ENCODE measurements around the gene MAP1LC3B.

The MAP1LC3B gene

GRCh38 chr16:87426423-87427215 lies 34.5 kb downstream of the MAP1LC3B start:
- DNase-seq (ENCODE audit: low spot score), result no peak
- no peak for FAIRE-seq

- no peak for DNase-seq (ENCODE audit: low spot score)
- FAIRE-seq, result no peak
These were observed 39.8 kb downstream of the MAP1LC3B start for GRCh38 chr16:87431926-87432325.

- DNase-seq (ENCODE audit: low spot score), result no peak
- no peak for FAIRE-seq
These were observed 40.3 kb downstream of the MAP1LC3B start for GRCh38 chr16:87432330-87432915.

- FAIRE-seq, result no peak
- no peak for DNase-seq (ENCODE audit: low spot score)
These were observed 42.1 kb downstream of the MAP1LC3B start for GRCh38 chr16:87434146-87434667.

GRCh38 chr16:87435372-87436224 lies 43.5 kb downstream of the MAP1LC3B start:
- FAIRE-seq, result no peak
- DNase-seq (ENCODE audit: low spot score), result no peak

- DNase-seq (ENCODE audit: low spot score) (no peak), FAIRE-seq (no peak)
These were observed 44.4 kb downstream of the MAP1LC3B start for GRCh38 chr16:87436225-87437172.

GRCh38 chr16:87437327-87437726 lies 45.2 kb downstream of the MAP1LC3B start:
- no peak for DNase-seq (ENCODE audit: low spot score)
- no peak for FAIRE-seq

GRCh38 chr16:87437911-87438610 lies 45.9 kb downstream of the MAP1LC3B start:
- no peak for DNase-seq (ENCODE audit: low spot score)
- FAIRE-seq, result no peak

- no peak for DNase-seq (ENCODE audit: low spot score)
These were observed 46.5 kb downstream of the MAP1LC3B start for GRCh38 chr16:87438611-87438985.

GRCh38 chr16:87439926-87440325 lies 47.8 kb downstream of the MAP1LC3B start:
- FAIRE-seq, result no peak
- DNase-seq (ENCODE audit: low spot score), result no peak

More at GRCh38 chr16:87438611-87438985, 46.5 kb downstream of the MAP1LC3B start:
- no peak for FAIRE-seq

- no peak for FAIRE-seq
- no peak for DNase-seq (ENCODE audit: low spot score)
These were observed 49.9 kb downstream of the MAP1LC3B start for GRCh38 chr16:87441886-87442580.

GRCh38 chr16:87442581-87442966 lies 50.4 kb downstream of the MAP1LC3B start:
- DNase-seq (ENCODE audit: low spot score) (no peak), FAIRE-seq (no peak)

GRCh38 chr16:87443016-87443415 lies 50.9 kb downstream of the MAP1LC3B start:
- no peak for FAIRE-seq

GRCh38 chr16:87443964-87444363 lies 51.8 kb downstream of the MAP1LC3B start:
- FAIRE-seq (no peak), DNase-seq (ENCODE audit: low spot score) (no peak)

More at GRCh38 chr16:87443016-87443415, 50.9 kb downstream of the MAP1LC3B start:
- DNase-seq (ENCODE audit: low spot score), result no peak

- no peak for DNase-seq (ENCODE audit: low spot score)
- no peak for FAIRE-seq
These were observed 53.4 kb downstream of the MAP1LC3B start for GRCh38 chr16:87445486-87445885.

GRCh38 chr16:87446479-87446878 lies 54.3 kb downstream of the MAP1LC3B start:
- FAIRE-seq (no peak), DNase-seq (ENCODE audit: low spot score) (no peak)

- FAIRE-seq (no peak), DNase-seq (ENCODE audit: low spot score) (no peak)
These were observed 55.2 kb downstream of the MAP1LC3B start for GRCh38 chr16:87447323-87447722.

- FAIRE-seq (no peak), DNase-seq (ENCODE audit: low spot score) (no peak)
These were observed 56.7 kb downstream of the MAP1LC3B start for GRCh38 chr16:87448866-87449265.

GRCh38 chr16:87451563-87452210 lies 59.6 kb downstream of the MAP1LC3B start:
- no peak for FAIRE-seq

More at GRCh38 chr16:87451563-87452210, 59.6 kb downstream of the MAP1LC3B start:
- DNase-seq (ENCODE audit: low spot score), result no peak
